ENCODE measurements around the gene TMEM72. TPM values are rescaled to one million over a fixed set of nuclear protein-coding genes. Genes with fewer than 3 reads are reported as not detected.

The TMEM72 gene
- total RNA-seq, 2 donors from 2014 or later: 0.15 TPM; not detected in 1

DNA sequence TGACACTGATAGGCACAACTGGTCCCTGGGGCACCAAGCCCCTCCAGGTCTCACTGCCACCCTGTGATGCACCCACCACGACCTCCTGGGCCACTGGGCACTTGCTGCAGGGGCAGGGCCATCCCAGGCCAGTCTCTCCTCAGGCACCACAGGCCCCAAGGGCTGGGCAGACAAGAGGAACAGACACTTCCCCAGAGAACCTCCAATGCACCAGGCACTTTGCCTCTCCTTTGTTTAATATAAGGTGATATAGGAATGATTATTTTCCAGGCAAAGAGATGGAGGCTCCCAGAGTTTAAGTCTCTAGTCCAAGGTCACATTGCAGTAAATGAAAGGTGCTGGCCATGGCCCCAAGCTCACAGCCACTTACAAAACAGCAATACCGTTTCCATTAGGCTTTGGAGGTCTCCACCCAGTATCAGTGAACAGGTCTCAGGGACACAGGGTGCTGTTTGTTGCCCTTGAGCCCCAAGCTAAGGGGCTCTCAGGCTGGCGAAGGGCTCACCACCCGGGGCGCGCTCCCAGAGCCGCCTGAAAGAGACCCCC, 63.0 kb downstream of the TMEM72 start:
- TF ChIP-seq, protein P1, sequence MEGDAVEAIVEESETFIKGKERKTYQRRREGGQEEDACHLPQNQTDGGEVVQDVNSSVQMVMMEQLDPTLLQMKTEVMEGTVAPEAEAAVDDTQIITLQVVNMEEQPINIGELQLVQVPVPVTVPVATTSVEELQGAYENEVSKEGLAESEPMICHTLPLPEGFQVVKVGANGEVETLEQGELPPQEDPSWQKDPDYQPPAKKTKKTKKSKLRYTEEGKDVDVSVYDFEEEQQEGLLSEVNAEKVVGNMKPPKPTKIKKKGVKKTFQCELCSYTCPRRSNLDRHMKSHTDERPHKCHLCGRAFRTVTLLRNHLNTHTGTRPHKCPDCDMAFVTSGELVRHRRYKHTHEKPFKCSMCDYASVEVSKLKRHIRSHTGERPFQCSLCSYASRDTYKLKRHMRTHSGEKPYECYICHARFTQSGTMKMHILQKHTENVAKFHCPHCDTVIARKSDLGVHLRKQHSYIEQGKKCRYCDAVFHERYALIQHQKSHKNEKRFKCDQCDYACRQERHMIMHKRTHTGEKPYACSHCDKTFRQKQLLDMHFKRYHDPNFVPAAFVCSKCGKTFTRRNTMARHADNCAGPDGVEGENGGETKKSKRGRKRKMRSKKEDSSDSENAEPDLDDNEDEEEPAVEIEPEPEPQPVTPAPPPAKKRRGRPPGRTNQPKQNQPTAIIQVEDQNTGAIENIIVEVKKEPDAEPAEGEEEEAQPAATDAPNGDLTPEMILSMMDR (IDR thresholded peaks at IDR 0.05): no peak
- Histone ChIP-seq H3K4me3 (peak overlapping the region; percentile 16 to 65), H3K27ac (peak overlapping the region; percentile 91 to 96), H3K4me1 (peaks cover 0 to 90% of the 10 kb centered on the region in 2 donors), H3K36me3 (peaks cover 52% of the 10 kb centered on the region), H3K9me3 (no peaks in the 10 kb centered on the region), H3K27me3 (no peaks in the 10 kb centered on the region)
- DNase-seq (ENCODE audit: low spot score): no peak

DNA sequence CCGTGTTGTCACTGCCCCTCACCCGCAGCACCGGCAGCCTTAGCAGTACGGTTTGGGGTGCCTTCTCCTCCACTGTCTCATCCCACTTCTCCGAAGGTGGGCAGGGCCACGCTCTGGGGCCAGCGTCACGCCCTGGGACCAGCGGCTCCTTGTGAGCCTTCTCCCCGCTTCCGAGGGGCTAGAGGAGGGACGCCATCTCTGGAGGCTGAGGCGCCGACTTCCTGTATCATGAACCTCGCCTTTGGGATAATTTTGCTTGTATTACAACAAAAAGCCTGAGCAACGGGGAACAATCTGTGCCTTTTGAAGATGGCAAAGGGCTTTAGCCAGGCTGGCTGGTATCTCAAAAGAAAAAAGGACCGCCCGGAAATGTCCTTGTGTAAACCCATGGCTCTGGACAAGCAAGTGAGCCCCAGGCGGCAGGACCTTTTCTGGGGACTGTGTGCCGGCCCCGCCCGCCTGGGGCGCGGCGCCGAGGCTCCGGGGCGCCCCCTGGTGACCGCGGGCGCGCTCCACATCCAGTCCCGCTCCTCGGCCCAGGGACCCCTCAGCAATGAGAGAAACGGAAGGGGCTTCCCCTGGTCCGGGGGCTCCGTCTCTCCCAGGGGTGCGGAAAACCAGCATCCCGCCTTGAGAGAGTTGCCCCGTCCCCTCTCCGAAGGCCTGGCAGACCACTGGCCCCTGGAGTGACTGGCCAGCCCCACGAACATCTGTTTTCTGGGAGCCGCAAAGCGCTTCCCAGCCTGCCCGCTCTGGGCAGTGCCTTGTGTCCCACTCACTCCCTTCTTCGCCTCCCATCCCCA, 63.7 kb downstream of the TMEM72 start:
- peak; percentile 87 for DNase-seq (ENCODE audit: low spot score)
- Histone ChIP-seq H3K36me3 (peaks cover 48% of the 10 kb centered on the region), H3K27me3 (no peaks in the 10 kb centered on the region), H3K9me3 (no peaks in the 10 kb centered on the region), H3K4me3 (peak overlapping the region; percentile 25 to 65), H3K4me1 (peaks cover 0 to 90% of the 10 kb centered on the region in 2 donors), H3K27ac (peak overlapping the region; percentile 91 to 96)
- TF ChIP-seq, protein P1 (IDR thresholded peaks at IDR 0.05): peak; percentile 99

DNA sequence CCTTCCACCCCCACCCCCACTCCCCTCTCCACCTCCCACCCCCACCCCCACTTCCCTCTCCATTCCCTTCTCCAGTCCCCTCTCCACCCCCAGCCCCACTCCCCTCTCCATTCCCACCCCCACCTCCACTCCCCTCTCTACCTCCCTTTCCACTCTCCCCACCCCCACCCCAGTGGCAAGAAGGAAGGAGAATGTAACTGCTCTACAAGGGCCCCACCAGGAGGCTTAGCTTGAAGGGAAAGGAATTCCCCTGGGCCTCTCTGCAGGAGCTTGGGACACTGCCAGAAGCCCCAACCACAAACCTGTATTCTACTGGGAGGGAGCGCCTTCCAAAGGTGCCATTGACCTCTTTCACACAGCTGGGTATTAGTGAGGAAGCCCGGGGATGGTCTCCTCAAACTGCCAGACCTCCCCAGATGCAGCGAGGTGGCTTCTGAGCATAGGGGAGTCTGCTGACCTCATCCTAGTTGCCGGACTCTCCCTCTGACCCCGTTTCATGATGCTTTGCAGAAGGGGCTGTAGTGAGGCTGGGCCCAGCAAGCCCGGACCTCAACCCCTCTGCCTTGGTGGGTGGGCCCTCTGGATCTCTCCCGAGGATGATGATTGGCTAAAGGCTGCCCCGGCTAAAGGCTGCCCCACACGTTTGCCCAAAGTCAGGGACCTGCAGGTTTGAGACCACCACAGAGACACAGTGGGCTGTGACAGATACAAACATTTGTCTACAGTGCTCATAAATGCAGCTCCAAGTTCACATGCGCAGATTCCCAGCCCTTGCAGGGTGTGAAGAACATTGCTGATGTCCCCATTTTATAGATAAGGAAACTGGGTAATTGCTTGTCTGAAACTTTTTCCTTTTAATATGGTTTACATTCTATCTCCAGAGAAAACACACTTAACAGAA, 64.5 kb downstream of the TMEM72 start:
- Histone ChIP-seq H3K9me3 (no peaks in the 10 kb centered on the region), H3K36me3 (peaks cover 39% of the 10 kb centered on the region), H3K27me3 (no peaks in the 10 kb centered on the region), H3K4me1 (peaks cover 0 to 93% of the 10 kb centered on the region in 2 donors), H3K27ac (peak overlapping the region; percentile 91 to 96), H3K4me3 (peak overlapping the region; percentile 25 to 65)
- DNase-seq (ENCODE audit: low spot score): no peak
- TF ChIP-seq, protein P1 (IDR thresholded peaks at IDR 0.05): no peak

DNA sequence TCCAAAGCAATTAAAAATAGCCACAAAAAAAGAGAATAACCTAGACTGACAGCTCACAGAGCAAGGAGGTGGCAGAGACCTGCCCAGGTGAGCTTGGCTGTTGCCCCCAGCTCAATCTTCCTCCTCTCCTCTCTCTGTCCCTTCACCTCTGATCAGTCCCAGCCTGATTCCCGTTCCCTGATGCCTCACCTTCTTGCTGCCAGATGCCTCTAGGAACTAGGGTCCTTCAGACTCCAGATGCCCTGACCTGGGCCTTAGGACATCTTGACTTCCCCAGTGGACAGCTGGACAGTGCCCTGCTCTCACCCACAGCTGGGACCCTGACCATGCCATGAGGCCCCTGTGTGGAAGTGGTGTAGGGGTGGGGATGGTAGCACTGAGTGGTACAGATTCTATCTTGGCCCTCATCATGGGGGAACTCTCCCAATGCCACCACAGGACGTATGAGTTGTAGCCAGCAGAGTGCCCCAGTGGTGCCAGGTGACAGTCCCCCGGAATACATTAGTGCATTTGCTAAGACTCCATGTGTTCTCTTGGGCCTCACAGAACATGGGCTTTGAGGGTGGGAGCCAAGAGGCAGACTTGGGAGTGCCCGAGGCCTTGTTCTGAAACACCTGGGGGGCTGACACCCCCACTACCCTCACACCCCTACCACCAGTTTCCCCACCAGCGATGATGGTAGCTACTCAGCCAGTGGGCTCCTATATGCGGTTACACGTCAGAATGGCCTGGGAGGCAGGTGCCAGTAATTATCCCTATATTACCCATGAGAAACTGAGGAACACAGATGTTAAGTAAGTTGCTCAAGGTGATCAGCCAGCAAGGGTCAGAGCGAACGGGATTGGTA, 65.4 kb downstream of the TMEM72 start:
- H3K27me3 ChIP-seq: no peaks in the 10 kb centered on the region
- peak overlapping the region; percentile 91 to 96 for H3K27ac ChIP-seq
- H3K4me3 ChIP-seq: peak overlapping the region; percentile 60 to 65
- peaks cover 30% of the 10 kb centered on the region for H3K36me3 ChIP-seq
- TF ChIP-seq, protein P1 (IDR thresholded peaks at IDR 0.05): no peak
- peaks cover 0 to 100% of the 10 kb centered on the region in 2 donors for H3K4me1 ChIP-seq
- no peaks in the 10 kb centered on the region for H3K9me3 ChIP-seq
- no peak for DNase-seq (ENCODE audit: low spot score)
